ENCODE results near the gene ACSM4. TPM values are rescaled to one million over a fixed set of nuclear protein-coding genes. Genes with fewer than 3 reads are reported as not detected.
A peak's percentile ranks its signal among the peaks of the same experiment; 100 is the strongest.

Gene ACSM4
- total and polyA plus RNA-seq, 9 of the 15 experiments (the other 6 are each of a cell fraction or from before 2014, with no cell fraction given), result not detected

- no peak for TF ChIP-seq USF2 (CRISPR knock-in tag; IDR thresholded peaks at IDR 0.05)
- TF ChIP-seq ELF4 (CRISPR knock-in tag; IDR thresholded peaks at IDR 0.05), result no peak
- no peak for TF ChIP-seq PRMT5 (CRISPR knock-in tag; IDR thresholded peaks at IDR 0.05)
- no peak for TF ChIP-seq PHTF2 (CRISPR knock-in tag; IDR thresholded peaks at IDR 0.05)
- no peak for TF ChIP-seq ZBTB33 (CRISPR knock-in tag; IDR thresholded peaks at IDR 0.05)
- TF ChIP-seq HINFP (tag; conservative IDR thresholded peaks at IDR 0.05; ENCODE audit: low read depth), result no peak
- TF ChIP-seq ZNF583 (CRISPR knock-in tag; IDR thresholded peaks at IDR 0.05), result no peak
- no peak for TF ChIP-seq MAFF (IDR thresholded peaks at IDR 0.05; ENCODE audit: low read length)
- peak; percentile 31; the same call in 1 of the 2 replicates for TF ChIP-seq ZNF197 (CRISPR knock-in tag; IDR thresholded peaks at IDR 0.05; ENCODE audit: low read depth)
- no peak for TF ChIP-seq ZFX (CRISPR knock-in tag; IDR thresholded peaks at IDR 0.05)
- no peak for TF ChIP-seq ARHGAP35 (IDR thresholded peaks at IDR 0.05; ENCODE audit: partially characterized antibody)
- TF ChIP-seq OTX1 (CRISPR knock-in tag; IDR thresholded peaks at IDR 0.05), result no peak
- TF ChIP-seq TAF1 (IDR thresholded peaks at IDR 0.05; ENCODE audit: control insufficient read depth, extremely low read depth, insufficient read depth, low read length, severe bottlenecking), result no peak
- no peak for TF ChIP-seq ZBTB43 (CRISPR knock-in tag; IDR thresholded peaks at IDR 0.05)
- no peak for TF ChIP-seq ZNF253 (CRISPR knock-in tag; conservative IDR thresholded peaks at IDR 0.05)
- no peak for TF ChIP-seq ZNF511 (CRISPR knock-in tag; IDR thresholded peaks at IDR 0.05)
- TF ChIP-seq ZNF586 (CRISPR knock-in tag; conservative IDR thresholded peaks at IDR 0.05), result no peak
- no peak for TF ChIP-seq SLC30A9 (CRISPR knock-in tag; IDR thresholded peaks at IDR 0.05)
- no peak for TF ChIP-seq ARID2 (IDR thresholded peaks at IDR 0.05)
- TF ChIP-seq RFX1 (IDR thresholded peaks at IDR 0.05), result no peak
- no peak for TF ChIP-seq ZNF24 (IDR thresholded peaks at IDR 0.05)
- TF ChIP-seq SMARCB1 (IDR thresholded peaks at IDR 0.05; ENCODE audit: insufficient read length, low read depth), result no peak
Measured at GRCh38 chr12:7302266-7302986, 1.4 kb upstream of the ACSM4 start (continued).
